ENCODE data around the gene ELK3. TPM values are rescaled to one million over a fixed set of nuclear protein-coding genes. Genes with fewer than 3 reads are reported as not detected.

Gene ELK3
- total and polyA plus RNA-seq, 4 donors, result 9.1 to 68.5 (median 40.3) TPM

GRCh38 chr12:96302687-96303310, 108.6 kb downstream of the ELK3 start:
- Histone ChIP-seq H3K27ac (ENCODE audit: low read depth in 1 of 2, low read length in 1 of 2) (no peak overlapping the region), H3K4me3 (no peak overlapping the region), H3K9ac (ENCODE audit: insufficient read depth in 1 of 2, low read length in 2 of 2) (no peak overlapping the region), H3K9me3 (ENCODE audit: control insufficient read depth in 4 of 4, insufficient read depth in 3 of 4, low read length in 3 of 4) (no peaks in the 10 kb centered on the region), H3K4me1 (ENCODE audit: control insufficient read depth in 5 of 5, insufficient read depth in 5 of 5, low read length in 5 of 5) (peaks cover 0 to 3% (median 0%) of the 10 kb centered on the region in 5 donors), H3K27me3 (ENCODE audit: control insufficient read depth in 3 of 3, insufficient read depth in 3 of 3, low read length in 2 of 3) (no peaks in the 10 kb centered on the region), H3K36me3 (ENCODE audit: control insufficient read depth in 4 of 4, insufficient read depth in 4 of 4, low read length in 4 of 4) (peaks cover 0 to 5% (median 0%) of the 10 kb centered on the region in 4 donors)
- 74 to 81% methylated on average over 2 of the region's 2 CpGs for WGBS, 2 donors
- no peak for ATAC-seq (ENCODE audit: insufficient read depth, low FRiP score)
- DNase-seq, result peak in 2 of 3 donors; percentile 3 to 14
- TF ChIP-seq, protein P1, sequence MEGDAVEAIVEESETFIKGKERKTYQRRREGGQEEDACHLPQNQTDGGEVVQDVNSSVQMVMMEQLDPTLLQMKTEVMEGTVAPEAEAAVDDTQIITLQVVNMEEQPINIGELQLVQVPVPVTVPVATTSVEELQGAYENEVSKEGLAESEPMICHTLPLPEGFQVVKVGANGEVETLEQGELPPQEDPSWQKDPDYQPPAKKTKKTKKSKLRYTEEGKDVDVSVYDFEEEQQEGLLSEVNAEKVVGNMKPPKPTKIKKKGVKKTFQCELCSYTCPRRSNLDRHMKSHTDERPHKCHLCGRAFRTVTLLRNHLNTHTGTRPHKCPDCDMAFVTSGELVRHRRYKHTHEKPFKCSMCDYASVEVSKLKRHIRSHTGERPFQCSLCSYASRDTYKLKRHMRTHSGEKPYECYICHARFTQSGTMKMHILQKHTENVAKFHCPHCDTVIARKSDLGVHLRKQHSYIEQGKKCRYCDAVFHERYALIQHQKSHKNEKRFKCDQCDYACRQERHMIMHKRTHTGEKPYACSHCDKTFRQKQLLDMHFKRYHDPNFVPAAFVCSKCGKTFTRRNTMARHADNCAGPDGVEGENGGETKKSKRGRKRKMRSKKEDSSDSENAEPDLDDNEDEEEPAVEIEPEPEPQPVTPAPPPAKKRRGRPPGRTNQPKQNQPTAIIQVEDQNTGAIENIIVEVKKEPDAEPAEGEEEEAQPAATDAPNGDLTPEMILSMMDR (IDR thresholded peaks at IDR 0.05; ENCODE audit: control extremely low read depth, extremely low read depth), result no peak

DNA sequence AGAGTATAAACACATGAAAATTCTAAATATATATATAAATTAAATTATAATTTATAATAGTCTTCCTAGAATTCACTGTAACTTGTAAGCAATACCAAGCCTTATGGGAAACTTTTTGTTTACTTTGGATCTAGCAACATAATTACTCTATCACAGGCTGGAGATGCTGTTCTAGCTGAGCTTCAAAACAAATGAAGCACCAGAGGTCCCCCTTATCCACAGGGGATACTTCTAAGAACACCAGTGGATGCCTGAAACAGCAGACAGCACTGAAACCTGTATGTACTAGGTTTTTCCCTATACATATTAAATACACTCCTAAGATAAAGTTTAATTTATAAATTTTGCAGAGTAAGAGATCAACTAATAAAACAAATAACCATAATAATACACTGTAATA, 109.5 kb downstream of the ELK3 start:
- peaks cover 0 to 6% (median 0%) of the 10 kb centered on the region in 4 donors for H3K36me3 ChIP-seq (ENCODE audit: control insufficient read depth in 4 of 4, insufficient read depth in 4 of 4, low read length in 4 of 4)
- no peak for ATAC-seq (ENCODE audit: insufficient read depth, low FRiP score)
- DNase-seq, result peak in 2 of 3 donors; percentile 46 to 57
- TF ChIP-seq, protein P1 (IDR thresholded peaks at IDR 0.05; ENCODE audit: control extremely low read depth, extremely low read depth), result no peak
- no peak overlapping the region for H3K9ac ChIP-seq (ENCODE audit: insufficient read depth in 1 of 2, low read length in 2 of 2)
- no peak overlapping the region for H3K4me3 ChIP-seq
- H3K27me3 ChIP-seq (ENCODE audit: control insufficient read depth in 3 of 3, insufficient read depth in 3 of 3, low read length in 2 of 3), result no peaks in the 10 kb centered on the region
- no peaks in the 10 kb centered on the region for H3K9me3 ChIP-seq (ENCODE audit: control insufficient read depth in 4 of 4, insufficient read depth in 3 of 4, low read length in 3 of 4)
- H3K4me1 ChIP-seq (ENCODE audit: control insufficient read depth in 5 of 5, insufficient read depth in 5 of 5, low read length in 5 of 5), result peaks cover 0 to 3% (median 0%) of the 10 kb centered on the region in 5 donors
- no peak overlapping the region for H3K27ac ChIP-seq (ENCODE audit: low read depth in 1 of 2, low read length in 1 of 2)

GRCh38 chr12:96305665-96306064, 111.5 kb downstream of the ELK3 start:
- H3K4me3 ChIP-seq, result no peak overlapping the region
- H3K4me1 ChIP-seq (ENCODE audit: control insufficient read depth in 5 of 5, insufficient read depth in 5 of 5, low read length in 5 of 5), result peaks cover 0 to 5% (median 0%) of the 10 kb centered on the region in 5 donors
- DNase-seq, result no peak
- H3K9ac ChIP-seq (ENCODE audit: insufficient read depth in 1 of 2, low read length in 2 of 2), result no peak overlapping the region
- H3K27me3 ChIP-seq (ENCODE audit: control insufficient read depth in 3 of 3, insufficient read depth in 3 of 3, low read length in 2 of 3), result no peaks in the 10 kb centered on the region
- H3K27ac ChIP-seq (ENCODE audit: low read depth in 1 of 2, low read length in 1 of 2), result no peak overlapping the region
- TF ChIP-seq, protein P1 (IDR thresholded peaks at IDR 0.05; ENCODE audit: control extremely low read depth, extremely low read depth), result no peak
- H3K36me3 ChIP-seq (ENCODE audit: control insufficient read depth in 4 of 4, insufficient read depth in 4 of 4, low read length in 4 of 4), result peaks cover 0 to 6% (median 3%) of the 10 kb centered on the region in 4 donors
- 73 to 88% methylated on average over 3 of the region's 3 CpGs for WGBS, 2 donors
- H3K9me3 ChIP-seq (ENCODE audit: control insufficient read depth in 4 of 4, insufficient read depth in 3 of 4, low read length in 3 of 4), result peaks cover 0 to 2% (median 0%) of the 10 kb centered on the region in 4 donors
- ATAC-seq (ENCODE audit: insufficient read depth, low FRiP score), result no peak
